22Rv1 (cell line): ENCODE data around the gene FIG4.

Experiments
- ZFX ChIP-seq: fragments of 450-650 bp; IDR thresholded peaks from 2 replicates; pipeline ENCODE4 v1.6.1; 2017; ENCODE audit warnings: antibody characterized with exemption, borderline replicate concordance
- TF ChIP-seq, protein P1 (sequence below): fragments of 450-650 bp; IDR thresholded peaks from 2 replicates; pipeline ENCODE4 v1.5.1; 2017; ENCODE audit warnings: mild to moderate bottlenecking

DNA sequence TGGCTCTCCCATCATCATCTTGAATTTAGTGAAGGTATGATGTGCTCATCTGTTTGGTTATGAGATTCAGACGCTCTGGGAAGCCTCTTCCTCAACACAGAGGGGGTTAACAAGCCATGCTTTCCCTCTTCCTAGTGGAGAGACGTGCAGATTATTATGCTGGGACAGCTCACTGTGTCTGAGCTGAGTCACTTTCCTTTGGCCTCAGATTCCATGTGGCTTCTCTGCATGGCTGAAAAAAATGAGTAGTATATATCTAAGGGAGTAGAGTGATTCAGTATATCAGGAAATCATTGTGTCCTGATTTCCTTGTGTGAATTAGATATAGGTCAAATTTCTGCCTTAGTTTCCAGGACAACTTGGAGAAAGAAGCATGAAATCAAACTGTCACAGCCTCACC is 52.6 kb downstream of the FIG4 start:
- TF ChIP-seq, protein P1, sequence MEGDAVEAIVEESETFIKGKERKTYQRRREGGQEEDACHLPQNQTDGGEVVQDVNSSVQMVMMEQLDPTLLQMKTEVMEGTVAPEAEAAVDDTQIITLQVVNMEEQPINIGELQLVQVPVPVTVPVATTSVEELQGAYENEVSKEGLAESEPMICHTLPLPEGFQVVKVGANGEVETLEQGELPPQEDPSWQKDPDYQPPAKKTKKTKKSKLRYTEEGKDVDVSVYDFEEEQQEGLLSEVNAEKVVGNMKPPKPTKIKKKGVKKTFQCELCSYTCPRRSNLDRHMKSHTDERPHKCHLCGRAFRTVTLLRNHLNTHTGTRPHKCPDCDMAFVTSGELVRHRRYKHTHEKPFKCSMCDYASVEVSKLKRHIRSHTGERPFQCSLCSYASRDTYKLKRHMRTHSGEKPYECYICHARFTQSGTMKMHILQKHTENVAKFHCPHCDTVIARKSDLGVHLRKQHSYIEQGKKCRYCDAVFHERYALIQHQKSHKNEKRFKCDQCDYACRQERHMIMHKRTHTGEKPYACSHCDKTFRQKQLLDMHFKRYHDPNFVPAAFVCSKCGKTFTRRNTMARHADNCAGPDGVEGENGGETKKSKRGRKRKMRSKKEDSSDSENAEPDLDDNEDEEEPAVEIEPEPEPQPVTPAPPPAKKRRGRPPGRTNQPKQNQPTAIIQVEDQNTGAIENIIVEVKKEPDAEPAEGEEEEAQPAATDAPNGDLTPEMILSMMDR: no peak
- TF ChIP-seq ZFX: no peak
